Stimulated activated CD4-positive, alpha-beta T cell treated with anti-CD3 and anti-CD28 coated beads, Interleukin-1b, Interleukin-23, amount 100 ng/mL, for 48 hours (primary cell): ENCODE measurements around the gene AKAP6.

ENCODE experiments used
- DNase-seq: peaks from one replicate; pipeline ENCODE4 v3.0.0-alpha.2; 2020

Gene AKAP6

GRCh38 chr14:32682214-32682613 lies 353.1 kb downstream of the AKAP6 start:
- no peak for DNase-seq

DNA sequence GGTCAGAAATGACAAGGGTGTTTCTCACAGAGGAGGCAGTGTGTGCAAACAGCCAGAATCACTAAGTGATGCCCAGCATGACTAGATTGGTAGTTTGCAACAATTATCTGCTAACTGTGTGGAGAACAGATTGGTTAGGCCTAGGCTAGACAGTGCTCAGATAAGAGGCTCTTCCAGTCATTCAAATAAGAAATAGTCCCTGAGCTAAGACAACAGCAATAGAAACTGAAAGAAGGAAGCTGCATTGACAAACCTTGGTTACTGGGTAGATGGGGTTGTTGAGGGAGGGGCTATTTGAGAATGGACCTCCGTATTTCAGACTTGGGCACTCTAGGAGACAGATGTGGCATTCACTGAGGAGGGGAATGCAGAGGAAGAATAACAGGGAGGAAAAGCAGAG lies 354.6 kb downstream of the AKAP6 start:
- DNase-seq, result no peak

- DNase-seq, result no peak
Observed at GRCh38 chr14:32688941-32689340, 359.8 kb downstream of the AKAP6 start.

DNA sequence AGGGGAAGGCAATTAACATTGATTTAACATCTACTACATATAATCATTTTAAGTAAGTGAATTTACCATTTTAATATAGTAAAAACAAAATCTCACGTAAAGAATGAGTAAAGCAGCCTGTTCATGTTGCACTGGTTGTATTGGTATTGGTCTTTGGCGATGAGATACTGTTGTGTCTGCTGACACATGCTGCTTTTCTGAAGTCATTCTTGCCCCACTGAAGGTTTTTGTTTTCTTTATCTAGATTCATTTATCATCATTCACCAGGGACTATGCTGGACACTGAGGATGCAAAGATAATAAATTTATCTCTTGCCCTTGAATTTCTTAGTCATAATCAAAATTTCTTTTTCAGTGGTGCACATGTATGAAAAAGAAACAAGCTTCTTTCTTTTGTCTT lies 363.3 kb downstream of the AKAP6 start:
- no peak for DNase-seq

- no peak for DNase-seq
Observed at GRCh38 chr14:32693114-32693513, 364.0 kb downstream of the AKAP6 start.

DNA sequence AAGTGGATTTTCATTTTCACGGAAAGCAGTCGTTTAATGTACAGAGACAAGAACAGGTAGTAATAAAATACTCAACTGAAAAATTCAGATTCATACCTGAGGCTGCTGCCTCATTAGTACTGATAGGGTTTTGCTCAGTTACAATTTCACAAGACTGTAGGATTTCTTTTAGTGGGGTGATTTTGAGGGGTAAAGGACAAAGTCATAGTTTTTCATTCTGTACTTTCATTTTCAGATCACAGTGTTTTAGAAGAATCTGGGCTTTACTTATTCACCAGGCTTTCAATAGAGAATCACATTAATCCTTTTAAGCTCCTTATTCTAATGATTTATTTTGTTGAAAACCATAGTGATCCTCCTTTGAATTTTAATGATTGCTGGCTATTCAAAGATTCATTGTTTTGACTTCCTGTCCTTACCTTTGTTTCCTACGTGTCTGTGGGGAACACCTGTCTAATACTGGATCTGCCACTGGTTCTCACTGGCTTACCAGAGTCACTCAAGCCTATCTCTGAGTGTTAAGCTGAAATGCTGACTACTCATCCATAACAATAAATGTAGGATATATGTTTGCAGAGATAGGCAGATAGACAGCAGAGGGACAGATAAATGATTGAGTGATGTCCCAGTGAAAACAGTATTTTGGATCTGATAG lies 365.8 kb downstream of the AKAP6 start:
- DNase-seq, result no peak

GRCh38 chr14:32696325-32697091 lies 367.4 kb downstream of the AKAP6 start:
- DNase-seq, result no peak

- no peak for DNase-seq
Observed at GRCh38 chr14:32697114-32697513, 368.0 kb downstream of the AKAP6 start.

- no peak for DNase-seq
Observed at GRCh38 chr14:32697704-32698103, 368.6 kb downstream of the AKAP6 start.

GRCh38 chr14:32698831-32699230 lies 369.7 kb downstream of the AKAP6 start:
- no peak for DNase-seq

DNA sequence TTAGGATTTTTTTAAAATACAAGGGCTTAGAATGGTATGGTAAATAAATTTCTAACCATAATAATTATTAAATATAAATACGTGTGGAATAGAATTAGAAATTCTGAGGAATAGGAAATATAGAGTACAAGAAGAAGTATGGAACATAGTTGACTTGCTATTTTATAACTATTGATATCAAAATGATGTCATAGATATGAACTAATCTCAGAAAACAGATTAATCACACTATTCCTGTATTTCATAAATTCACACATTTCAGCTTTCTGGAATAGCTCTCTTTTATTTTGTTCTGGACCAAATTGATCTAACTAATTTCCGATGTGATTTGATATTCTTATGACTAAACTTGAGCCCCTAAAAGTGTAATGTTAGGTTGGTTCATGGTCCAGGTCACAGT lies 372.4 kb downstream of the AKAP6 start:
- no peak for DNase-seq

DNA sequence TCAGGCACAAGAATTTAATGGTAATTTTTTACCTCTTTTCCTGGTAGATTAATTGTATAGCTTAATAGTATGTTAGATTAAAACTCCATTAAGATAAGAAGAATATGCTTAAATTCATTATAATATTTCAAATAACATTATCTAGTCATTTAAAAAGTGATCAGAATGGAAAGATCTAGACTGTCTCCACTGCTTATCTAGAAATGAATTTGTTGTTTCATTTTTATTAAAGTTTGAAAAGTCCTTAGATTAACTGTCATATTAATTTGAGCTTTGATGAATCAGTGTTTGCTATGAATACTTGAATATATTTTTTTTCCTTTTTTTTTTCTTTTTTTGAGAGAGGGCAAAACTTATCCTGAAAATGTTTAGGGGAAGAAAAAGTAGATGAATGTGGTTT lies 373.0 kb downstream of the AKAP6 start:
- no peak for DNase-seq

DNA sequence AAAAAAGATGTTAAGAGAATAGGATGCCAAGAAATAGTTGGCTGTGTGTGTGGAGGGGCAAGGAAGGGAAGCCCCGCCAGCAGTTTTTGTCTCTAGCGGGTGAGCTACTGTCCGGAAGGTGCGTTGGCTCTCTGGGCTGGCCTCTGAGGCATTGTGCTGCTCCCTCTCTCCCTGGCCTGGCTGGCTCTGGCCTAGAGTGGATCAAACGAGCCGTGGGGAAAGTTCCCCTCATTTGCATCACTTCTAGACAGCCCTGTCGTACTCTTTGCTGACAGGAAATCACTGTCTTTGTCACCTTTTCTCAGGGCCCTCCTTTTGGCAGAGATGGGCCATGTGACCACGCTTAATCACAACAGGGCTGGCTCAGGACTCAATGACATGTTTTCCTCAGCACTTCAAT lies 373.5 kb downstream of the AKAP6 start:
- DNase-seq, result peak; percentile 39

- DNase-seq, result no peak
Observed at GRCh38 chr14:32703183-32703621, 374.1 kb downstream of the AKAP6 start.

DNA sequence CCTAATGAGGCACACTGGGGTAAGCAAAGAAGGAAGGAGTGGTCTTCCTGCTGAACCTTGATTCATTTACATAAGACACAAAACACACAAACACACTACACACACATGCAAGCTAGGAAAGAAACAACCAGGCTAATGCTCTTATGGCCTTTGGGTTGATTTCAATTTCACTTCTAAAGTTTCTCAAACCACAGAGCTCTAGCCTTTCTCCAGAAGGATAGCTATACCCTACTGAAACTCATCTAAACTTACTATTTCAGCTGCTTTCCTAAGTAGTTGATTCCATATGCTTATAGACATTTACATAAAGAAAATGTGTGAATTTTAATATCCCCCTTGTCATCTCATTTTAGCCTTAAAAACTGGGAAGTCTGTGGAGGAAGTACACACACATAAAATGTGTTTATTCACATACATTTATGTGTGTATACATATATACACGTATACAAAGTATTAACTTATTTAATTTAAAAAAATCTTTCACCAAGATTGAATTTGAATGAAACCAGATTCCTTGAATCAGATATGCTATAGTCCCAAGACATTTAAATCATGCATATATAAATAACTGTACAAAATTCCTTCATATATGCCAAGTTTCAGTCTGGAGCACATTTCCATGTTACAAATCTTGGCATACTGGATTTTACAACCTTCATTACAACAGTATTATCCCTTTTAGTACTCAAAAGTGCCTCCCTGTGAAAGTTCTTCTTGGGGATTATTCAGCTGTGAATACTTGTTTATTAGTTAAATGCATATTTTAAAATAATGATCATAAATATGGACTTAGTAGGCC lies 377.8 kb downstream of the AKAP6 start:
- DNase-seq, result no peak

DNA sequence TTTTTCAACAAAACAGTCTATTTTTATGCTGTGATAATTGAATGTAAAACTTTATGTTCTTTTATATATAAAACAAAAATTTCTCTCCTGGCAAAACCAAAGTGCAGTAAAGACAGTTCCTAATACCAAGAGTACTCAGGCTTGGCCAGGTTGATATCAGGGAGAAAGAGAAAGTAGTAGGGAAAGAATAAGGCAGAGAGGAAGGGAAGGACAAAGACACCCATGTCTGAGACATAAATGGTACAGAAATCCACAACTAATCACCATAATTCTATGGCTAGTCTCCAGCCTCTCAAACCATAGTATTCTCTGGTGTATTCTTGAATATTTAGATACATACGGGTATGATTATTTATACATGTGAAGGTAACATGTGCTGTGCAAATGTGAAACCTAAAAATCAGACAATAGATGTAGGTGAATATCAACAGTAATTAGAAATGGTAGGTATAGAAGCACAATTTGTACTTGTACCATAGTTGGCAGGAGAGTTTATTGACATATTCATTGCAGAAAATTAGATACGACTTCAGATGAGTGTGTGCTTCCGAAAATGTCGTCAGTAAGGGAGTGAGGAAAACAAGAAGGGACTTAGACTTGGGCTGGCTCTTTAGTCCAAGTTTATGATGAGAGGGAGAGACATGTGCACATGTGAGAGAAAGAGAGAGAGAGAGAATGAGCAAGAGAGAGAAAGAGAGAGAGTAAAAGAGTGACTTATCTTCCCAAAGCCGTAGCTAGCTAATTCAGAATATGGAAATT lies 378.8 kb downstream of the AKAP6 start:
- DNase-seq, result no peak

DNA sequence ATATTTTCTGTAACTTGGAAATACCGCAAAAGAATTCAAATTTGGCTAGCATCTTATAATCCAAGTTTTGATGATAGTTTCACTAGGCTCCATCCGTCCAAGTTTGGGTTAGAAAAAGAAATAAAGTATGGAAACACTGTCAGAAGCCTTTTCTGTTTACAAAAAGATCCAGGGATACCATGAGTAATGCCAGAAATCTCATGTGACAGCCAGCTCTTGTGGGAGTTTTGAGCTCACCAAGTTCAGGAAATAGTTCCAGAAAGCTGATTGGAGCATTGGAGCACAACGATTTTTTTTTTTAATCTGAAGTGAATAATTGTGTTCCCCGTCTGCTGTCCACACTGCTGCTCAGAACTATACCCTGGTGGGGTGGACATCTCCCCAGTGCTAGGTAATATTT lies 379.9 kb downstream of the AKAP6 start:
- DNase-seq, result no peak

- no peak for DNase-seq
Observed at GRCh38 chr14:32710231-32710671, 381.2 kb downstream of the AKAP6 start.

GRCh38 chr14:32710731-32711680 lies 381.9 kb downstream of the AKAP6 start:
- DNase-seq, result no peak

GRCh38 chr14:32713856-32714255 lies 384.8 kb downstream of the AKAP6 start:
- no peak for DNase-seq

DNA sequence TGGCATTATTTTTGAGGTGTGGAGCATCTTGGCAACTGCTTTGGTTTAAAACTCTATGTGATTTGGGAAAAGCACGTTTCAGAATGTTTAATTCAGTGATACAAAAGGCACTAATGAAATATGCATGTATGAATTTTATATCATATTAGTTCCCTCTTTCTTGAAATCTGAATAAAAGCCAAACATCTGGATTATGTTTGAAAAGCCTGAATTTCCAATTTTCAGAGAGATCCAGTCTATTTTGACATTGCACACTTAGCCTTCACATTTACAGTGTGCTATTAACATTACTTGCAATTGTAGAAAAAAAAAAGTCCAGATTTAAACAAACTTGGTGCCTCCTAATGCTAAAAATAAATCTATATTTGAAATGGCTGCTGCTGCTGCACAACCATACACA lies 390.5 kb downstream of the AKAP6 start:
- no peak for DNase-seq

GRCh38 chr14:32720927-32721326 lies 391.8 kb downstream of the AKAP6 start:
- DNase-seq, result no peak
